Activated CD4-positive, alpha-beta T cell treated with anti-CD3 and anti-CD28 coated beads for 1 hour (primary cell): Measurements from ENCODE around the gene PTHLH.

Experiments
- DNase-seq: peaks from one replicate; pipeline ENCODE4 v3.0.0-alpha.2; 2020

PTHLH gene

DNA sequence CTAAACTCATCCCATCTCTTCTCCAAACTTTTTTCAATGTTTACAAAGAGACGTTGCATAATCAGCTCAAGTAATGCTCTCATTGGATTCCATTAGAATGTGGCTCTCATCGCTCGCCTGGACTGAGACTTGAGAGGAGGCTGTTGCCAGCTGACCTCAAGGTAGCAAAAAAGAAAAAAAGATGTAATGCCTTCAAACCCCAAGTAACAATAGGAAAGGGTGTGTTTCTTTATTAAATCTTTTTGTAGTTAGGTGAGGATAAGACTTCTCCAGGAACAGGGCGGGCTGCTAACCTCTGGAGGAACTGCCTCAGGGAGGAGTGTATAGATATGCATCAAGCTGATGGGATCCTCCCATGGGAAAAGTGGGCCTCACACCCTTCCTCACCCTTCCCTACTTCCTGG lies 956 bp upstream of the PTHLH start:
- DNase-seq = no peak

DNA sequence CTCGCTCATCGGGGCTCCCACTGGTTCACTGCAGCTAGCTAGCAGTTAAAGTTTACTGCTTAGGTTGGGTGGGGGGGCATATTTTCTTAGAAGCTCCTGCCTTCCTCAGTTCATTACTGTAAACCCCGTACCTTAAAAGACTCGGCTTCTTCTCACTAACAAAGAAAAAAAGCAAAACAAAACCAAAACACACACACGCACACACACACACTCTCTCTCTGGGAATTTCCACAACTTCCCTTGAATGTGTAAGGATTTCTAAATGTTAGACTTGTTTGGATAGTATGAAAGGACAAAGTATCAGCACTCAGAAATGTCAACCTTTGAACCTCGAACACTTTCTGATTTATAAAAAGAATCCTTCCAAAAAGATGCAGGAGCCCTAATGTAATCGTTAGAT lies 927 bp downstream of the PTHLH start:
- no peak for DNase-seq

DNA sequence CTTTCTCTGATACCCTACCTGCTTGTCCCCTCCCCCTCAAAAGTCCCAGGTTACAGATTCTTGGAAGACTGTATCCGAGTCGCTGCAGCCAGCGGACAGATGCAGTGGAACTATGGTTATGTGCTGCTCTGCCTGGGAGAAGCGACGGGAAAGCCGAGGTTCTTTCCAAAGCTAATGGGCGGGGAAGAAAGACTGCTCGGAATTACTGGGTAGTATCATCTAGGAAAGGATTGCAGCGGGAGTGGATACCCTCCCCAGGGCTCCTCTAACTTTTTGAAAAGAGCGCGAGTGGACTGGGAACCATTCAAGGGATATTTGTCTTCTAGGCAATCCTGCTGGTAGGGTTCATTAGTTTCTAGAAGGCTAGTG lies 1.4 kb downstream of the PTHLH start:
- no peak for DNase-seq

DNA sequence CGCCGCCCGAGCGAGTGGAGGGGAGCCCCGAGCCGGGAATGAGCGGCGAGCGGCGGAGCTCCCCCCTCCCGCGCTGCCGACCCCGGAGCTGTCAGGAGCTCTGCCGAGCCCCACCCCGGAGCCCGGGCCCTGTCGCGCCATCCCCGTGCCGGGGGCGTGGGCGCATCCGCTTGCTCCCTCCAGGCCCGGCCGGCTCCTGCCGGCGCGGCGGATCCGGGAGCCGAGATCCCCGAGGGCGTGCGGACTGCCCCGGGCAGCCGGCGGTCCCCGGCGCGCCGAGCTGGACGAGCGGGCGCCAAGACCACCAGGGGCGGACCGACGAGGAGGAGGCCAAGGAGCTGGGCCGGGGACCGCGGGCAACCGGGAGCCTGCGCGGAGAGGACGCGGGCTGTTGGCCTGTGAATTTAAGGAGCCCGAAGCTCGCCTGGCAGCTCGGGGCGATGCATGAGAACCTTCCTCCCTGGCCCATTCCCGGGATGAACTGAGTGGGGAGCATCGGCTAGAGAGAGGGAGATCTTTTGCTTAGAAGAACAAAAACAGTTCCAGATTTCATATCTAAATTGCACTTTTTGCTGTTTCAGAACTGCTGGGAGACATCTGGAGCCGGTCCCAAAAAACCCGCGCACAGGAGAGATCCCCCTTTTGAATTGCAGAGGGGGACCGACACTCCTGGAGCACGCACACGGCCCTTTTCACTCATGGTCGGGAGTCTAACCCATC lies 2.0 kb downstream of the PTHLH start:
- no peak for DNase-seq

DNA sequence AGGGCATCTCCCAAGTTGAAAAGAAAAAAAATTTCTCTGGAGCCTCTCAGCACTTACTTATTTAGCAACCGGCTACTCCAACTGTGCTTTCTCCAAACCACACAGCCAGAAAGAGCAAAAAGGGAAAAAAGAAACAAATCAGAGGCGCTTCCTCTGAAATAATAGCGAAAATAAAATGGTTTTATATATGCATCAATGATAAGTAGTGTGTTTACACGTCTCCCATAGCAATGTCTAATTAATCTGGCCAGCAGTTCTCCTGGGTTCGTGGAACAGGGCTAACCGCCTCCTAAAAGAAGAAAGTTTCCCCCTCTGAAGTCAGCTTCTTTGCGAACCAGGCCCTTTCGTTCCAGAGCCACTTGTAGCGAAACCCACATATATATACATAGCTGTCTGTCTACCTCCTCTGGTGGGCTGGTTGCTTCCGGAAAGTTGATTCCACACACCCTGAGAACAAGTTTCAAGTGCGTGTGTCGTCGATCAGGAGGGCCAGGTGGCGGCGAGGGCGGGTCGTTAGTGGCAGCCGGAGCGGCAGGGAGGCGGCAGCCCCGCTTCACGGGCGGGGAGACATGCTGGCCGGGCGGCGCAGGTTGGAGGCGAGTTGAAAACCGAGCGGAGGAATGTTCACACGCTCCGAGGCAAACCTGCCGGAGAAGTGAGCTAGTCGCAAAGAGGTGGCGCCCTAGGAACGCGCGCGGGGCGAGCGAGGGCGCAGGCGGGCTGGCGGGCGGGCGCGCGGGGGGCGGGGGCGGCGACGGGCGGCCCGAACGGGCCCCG lies 2.7 kb downstream of the PTHLH start:
- no peak for DNase-seq

DNA sequence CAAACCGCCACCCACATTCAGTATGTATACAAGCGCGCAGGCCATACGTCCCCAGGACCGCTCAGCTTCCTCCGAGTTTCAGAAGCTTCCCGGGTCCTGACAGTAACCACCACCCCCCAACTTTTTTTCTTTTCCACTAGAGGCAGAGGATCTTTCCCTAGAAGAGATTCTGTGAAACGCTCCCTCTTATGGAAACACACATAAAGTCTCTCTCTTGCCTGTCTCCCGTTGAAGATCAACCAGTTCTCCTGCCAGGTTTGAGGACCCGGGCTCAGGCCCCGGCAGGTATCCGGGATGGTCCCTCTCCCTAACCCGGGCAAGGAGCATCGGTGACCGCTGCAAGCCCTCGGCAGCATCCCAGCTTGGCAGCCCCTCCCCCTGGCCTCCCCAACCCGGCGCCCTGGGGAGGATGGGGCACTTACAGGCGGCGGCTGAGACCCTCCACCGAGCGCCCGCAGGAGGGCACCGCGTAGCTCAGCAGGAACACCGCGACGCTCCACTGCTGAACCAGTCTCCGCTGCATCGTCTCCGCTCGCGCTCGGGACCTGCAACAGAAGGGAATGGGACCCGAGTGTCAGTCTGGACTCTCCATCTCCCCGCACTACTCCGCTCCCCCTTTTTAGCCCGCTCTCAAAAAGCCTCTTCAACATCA lies 3.4 kb downstream of the PTHLH start:
- DNase-seq = no peak

DNA sequence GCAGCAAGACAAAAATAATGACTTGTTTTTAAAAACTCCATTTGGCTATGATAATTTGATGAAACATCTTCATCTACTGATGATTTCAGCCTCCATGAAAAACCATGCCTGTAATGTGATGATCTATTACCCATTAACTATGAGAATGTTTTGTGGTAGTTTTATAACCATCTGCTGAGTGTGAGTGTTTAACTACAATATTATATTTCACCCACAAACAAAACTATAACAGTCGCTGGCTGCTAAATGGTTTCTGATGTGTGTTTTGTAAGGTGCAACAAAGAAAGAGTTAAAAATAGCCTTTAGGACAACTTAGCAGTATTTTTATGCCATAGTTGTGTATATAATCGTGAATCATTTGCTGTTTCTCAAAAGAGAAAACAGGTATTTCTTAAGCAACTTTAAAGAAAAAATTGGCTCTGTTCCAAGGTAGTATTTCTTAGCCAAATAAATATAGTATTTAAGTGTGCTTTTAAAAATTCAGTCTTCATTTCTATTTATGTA lies 4.9 kb downstream of the PTHLH start:
- no peak for DNase-seq

DNA sequence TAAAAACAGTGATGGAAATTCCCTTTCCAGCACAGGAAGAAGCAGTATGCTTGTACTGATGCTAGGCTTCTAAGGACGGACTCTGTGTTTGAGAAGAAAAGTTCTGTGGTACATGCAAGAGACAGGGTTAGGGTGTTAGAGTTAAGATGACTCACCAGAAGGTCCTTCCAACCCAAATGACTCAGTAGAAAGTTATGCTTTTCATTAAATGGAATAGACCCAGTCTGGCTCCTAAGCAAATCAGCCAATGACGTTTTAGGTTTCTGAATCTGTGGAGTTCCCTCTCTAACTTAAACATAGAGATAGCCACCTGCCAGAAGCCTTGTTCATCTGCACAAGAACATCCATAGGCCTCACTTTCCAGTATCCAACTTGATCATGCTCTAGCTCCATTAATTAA lies 5.7 kb downstream of the PTHLH start:
- DNase-seq = no peak

DNA sequence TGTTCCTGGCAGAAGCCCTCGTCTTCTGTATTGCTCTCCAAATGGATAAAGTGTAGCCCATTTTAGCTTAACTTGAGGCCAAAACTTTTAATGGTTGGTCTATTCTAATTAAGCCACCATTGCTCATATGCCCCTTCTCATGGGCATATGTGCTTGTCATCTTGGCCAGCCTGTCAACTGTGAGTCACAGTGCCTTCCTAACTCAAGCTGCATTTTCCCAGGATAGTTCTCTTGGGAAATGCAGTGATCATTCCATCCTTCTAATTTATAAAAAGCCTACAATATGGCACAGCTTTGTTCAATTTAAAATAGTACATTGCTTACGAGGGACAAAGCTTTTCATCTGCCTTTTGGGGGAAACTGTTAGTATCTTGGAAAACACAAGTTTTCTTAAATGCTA lies 6.6 kb downstream of the PTHLH start:
- DNase-seq = no peak

DNA sequence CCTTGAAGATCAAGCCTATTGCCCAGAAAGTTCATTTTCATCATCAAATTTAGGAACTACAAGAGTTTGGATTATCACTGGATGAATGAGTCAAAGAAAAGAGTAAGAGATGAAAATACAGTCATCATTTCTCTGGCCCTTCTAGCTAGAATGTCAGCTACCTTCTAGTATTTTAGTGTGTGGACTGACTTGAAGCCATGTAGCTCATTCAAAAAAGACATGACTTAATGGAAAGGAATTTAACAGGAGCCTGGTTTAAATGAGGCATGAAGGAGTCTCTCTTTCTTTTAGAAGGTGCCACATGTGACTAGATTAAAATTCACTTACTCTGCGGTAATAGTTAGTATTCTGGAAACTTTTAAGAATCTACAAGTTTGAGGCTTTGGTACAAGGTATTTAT lies 7.1 kb downstream of the PTHLH start:
- no peak for DNase-seq

DNA sequence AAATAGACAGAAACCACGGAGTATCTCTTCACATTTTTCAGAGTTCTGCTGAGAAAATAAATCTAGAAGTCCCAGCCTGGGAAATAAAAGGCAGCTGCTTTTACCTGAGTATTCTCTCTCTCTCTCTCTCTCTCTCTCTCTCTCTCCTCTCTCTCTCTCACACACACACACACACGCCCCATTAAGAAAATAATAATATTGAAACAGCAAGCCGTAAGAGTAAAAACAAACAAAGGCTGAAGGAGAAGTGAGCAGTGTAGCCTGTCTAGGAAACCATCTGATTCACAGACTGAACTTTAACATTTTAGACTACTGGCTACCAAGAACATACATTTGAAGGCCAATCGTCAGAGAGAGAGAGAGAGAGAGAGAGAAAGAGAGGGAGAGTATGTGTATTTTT lies 8.4 kb downstream of the PTHLH start:
- no peak for DNase-seq

DNA sequence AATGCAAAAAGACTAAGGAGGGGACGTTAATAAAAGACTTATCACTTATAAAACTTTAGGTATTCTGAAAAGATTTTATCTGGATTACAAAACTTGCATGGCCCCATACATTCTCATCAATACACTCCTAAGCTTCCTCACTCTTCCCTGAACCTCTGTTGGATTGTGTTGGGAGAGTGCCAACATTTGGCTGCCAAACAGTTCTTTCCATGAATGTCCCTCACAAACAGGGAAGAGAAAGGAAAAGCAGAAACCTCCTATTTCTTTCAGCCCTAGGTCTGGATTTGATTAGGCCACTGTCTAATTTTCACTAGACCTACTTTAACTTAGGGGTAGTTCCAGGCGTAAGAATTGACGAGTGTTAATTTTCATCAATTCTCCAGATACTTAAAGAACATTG lies 11.7 kb downstream of the PTHLH start:
- DNase-seq = no peak

DNA sequence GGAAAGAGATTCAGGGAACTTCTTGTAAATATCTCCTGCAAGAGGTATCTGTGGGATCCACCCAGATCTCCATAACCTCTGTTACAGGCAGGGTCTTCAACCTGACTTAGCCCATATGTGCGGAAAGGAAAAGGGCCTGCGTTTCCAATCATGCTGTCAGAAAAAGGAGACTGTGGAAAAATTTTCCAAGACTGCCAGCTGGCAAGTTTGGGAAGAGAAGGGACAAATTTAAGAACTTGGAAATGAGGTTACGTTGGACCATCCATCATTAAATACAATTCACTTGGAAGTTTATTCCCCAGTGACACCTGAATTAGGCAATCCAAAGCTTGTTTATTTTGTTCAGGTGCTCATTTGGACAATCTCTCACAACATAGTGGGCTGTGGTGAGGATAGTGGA lies 13.9 kb downstream of the PTHLH start:
- no peak for DNase-seq

DNA sequence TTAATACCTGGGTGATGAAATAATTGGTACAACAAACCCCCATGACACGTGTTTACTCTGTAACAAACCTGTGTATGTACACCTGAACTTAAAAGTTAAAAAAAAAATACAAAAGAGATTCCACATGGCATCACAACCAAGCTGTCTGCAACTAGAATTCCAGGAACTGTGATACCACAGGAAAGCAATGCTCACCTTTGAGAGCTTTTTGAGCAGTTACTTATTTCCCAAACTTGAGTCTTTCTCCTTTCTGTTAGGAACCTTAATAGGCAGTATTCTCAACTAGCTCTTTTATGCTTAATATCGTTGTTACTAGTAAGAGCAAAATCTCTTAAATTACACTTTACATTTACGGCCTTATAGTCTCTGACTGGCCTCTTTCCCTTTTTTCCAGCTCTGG lies 15.2 kb downstream of the PTHLH start:
- DNase-seq = no peak

DNA sequence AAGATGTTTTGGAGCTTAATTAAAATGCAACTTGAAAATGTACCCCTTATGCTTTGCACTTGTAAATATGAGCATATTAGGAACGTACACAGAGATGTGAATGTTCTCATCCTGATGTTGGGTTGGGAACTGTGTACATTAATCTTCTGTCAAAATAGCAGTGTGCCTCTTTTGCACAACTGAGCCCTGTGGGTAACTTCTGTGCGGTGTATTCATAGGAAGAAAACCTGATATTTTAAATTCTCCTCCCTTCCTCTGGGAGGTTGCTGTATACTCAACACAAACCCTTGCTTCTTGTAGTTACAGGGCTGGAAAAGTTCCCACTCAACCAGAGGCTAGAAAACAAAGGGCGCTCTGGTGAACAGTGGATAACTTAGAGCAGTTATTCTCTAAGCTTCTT lies 18.7 kb downstream of the PTHLH start:
- no peak for DNase-seq

DNA sequence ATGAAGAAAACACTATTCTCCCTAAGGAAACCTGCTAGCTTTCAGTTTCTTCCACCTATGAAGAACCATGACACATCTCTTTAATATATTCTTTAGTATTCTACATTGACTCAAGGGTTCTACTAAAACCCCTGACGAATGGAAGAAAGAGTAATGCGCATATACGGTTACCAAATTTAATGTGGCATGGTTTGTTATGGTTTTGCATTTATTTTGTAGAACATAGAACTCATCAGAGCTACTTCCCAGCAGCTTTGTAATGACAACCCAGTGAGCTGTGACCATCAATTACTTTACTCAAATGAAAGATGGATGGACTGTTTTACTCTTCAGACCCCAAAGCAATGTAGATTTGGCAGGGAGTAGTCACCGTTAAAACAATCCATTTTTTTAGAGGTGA lies 19.2 kb downstream of the PTHLH start:
- no peak for DNase-seq

DNA sequence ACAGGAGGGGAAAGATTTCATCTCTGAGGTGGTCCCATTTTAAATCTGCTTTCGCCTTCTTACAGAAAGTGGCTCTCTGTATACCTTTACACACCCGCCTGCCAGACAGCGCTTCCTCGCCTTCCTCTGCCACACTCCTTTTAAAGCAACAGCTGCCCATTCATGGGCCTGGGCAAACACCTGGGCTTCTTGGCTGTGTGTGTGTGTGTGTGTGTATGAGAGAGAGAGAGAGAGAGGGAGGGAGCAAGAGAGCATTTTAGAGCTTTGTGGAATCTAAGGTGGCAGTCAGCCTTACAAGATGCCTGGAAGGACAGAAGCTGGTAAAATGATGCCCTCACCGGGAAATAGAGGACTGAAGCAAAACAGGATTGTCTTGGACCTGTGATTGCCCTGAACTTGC lies 20.0 kb downstream of the PTHLH start:
- no peak for DNase-seq

DNA sequence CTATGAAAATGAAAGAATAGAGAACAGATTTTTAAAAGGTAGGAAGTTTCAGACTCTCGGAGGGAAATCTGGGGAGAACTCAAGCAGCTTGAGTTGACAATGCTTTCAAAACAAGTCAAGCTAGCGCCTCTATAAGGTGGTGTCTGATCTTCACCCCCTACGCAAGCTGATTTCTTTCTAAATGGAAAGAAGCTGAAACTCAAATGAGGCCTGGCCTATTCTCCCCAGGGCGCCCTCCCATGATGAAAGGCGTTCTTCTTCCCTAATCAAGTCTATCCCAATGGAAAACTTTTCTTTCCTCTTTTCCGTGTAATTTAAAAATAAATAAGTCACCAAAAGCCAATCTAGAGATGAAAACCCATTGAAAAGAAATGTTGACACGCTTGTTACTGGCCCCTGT lies 20.6 kb downstream of the PTHLH start:
- no peak for DNase-seq

DNA sequence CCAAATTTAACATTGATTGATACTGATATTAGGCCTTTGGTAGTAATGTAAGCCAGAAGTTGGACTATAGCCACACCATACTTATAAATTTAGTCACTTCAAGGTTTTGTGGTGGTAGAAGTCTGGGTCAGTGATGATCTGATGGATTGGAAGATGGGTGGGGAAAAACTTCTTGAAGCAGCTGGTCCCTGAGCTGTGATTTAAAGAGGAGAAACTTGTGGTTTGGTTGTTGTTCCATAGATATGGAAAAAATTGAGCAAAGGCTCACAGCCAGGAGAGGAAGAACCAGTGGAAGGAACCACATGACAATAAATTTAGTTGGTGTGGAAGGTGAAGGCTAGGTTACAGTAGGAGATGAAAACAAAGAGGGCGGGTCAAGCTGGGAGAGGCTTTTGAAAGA lies 26.1 kb downstream of the PTHLH start:
- no peak for DNase-seq

DNA sequence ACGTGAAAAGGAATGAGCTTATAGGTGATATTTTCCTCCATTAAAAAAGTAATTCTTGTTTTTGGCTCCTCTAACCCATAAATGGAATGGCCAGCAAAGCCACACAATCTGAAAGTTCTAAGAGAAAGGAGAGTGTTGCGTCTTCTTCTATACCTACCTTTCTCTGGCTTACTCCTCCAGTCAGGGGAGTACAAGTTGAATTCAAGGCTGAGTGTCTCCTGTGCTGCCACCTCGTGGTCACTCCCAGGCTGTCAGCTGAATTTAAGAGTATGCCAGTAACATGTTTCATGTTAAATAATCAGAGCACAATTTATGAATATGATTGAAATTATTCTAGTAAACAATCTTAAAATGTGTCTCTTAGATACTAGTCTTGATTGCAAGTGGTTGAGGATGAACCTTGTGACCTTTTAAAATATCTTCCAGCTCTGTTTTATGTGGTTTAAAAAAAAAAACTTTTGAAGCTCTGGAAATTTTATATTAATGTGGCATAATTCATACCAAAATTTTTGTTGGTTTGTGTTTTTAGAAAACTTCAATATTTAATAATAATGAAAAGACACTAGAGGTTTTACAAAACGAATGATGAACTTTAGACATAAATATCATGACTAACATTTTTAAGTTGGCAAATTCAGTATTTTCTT lies 31.7 kb downstream of the PTHLH start:
- DNase-seq = peak; percentile 62

DNA sequence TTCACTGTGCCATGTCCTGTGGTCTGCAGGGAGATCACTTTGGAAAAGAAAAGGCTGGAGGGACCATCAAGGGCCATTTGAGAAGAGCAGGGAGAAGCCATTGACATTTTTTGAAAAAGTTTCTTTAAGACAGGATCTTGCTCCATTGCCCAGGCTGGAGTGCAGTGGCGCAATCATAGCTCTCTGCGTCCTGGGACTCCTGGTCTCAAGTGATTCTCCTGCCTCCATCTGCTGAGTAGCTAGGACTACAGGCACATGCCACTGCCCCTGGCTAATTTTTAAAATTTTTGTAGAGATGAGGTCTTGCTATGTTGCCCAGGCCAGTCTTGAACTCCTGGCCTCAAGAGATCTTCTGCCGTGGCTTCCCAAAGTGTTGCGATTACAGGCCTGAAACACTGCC lies 32.3 kb downstream of the PTHLH start:
- DNase-seq = no peak

DNA sequence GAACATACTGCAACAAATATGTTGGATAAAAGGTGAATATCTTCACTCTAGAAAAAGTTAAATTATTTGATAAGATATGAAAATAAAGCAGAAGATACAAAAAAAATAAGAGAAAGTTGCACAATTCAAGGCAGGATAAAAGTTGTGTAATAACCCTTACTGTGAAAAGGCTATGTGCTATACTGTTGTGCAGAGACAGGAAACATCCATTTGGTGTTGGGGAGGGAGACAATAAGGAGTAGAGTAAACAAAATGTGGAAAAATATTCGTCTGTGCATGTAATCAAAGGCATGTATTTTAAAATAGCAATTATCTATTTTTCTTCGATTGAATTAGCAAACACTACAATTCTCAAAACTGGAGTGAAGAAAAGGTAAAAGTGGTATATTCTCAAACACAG lies 34.8 kb downstream of the PTHLH start:
- DNase-seq = no peak

DNA sequence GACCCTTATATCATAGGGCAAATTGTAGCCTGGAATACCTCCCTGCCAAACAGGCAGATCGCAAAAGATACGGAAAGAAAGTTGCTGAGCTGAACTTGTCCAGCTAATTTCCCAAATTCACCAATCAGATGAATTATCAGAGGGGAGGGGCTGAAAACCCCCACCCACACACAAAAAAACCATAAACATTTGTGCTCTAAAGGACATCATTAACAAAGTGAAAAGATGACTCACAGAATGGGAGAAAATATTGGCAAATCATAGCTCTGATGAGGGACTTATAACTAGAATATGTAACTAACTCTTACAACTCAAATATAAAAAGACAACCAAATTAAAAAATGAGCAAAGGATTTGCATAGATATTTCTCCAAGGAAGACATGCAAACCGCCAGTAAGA lies 36.3 kb downstream of the PTHLH start:
- DNase-seq = no peak

DNA sequence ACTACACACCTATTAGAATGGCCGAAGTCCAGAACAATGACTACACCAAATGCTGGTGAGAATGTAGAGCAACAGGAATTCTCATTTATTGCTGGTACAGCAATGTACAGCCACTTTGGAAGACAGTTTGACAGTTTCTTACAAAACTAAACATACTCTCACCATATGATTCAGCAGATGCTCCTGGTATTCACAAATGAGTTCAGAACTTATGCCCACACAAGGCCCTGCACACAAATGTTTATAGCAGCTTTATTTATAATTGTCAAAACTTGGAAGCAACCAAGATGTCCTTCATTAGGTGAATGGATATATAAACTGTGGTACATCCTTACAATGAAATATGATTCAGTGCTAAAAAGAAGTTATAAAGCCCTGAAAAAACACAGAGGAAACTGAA lies 38.3 kb downstream of the PTHLH start:
- no peak for DNase-seq
